ENCODE measurements around the gene PRPF8. TPM values are rescaled to one million over a fixed set of nuclear protein-coding genes. Genes with fewer than 3 reads are reported as not detected.

Gene PRPF8
- total RNA-seq, 4 donors from 2014 or later: 145 to 281 (median 182) TPM

DNA sequence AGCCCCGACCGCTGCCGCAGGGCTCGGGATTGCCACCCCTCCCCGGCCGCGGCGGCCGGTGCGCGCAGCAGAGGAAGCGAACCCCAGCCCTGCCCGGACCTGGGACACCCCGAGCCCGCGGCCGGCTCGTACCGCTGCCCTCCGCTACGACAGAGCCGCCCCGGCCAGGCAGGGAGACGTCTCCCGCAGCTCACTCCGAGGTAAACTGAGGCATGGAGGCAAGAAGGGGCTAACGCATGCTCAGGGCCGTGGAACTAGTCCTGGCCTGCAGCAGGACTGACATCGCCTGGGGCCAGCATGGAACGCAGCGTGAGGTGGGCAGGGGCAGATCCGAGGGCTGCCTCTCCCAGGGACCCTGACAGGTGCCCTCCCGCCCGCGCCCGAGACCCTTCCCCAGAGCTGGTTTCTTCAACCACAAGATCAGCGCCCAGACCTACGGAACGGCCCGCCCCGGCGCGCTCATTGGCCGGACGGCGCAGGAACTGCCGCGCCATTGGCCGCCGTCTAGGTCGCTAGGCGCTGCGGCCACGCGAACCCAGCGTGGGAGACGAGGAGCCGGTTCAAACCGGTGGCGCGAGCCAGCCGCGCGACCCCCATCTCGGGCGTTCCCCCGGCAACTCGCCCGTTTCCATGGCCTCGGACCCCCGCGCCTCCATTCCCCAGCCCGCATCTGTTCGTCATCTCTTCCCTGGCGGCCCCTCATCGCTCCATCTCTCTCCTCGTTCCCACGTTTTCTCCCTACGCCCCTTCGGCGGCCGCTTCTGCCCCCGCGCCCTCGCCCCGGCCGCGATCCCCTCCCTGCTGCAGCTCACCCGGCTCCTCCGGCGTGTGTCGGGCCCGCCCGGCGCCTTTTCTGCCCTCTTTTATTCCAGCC is 56.4 kb downstream of the PRPF8 start, which contains the start of gene SLC43A2:
SLC43A2 (minus strand) TSS at position 853 of the 874 bp plus-strand sequence. CDS start 960 bp downstream, outside the sequence.
- TF ChIP-seq, protein P1, sequence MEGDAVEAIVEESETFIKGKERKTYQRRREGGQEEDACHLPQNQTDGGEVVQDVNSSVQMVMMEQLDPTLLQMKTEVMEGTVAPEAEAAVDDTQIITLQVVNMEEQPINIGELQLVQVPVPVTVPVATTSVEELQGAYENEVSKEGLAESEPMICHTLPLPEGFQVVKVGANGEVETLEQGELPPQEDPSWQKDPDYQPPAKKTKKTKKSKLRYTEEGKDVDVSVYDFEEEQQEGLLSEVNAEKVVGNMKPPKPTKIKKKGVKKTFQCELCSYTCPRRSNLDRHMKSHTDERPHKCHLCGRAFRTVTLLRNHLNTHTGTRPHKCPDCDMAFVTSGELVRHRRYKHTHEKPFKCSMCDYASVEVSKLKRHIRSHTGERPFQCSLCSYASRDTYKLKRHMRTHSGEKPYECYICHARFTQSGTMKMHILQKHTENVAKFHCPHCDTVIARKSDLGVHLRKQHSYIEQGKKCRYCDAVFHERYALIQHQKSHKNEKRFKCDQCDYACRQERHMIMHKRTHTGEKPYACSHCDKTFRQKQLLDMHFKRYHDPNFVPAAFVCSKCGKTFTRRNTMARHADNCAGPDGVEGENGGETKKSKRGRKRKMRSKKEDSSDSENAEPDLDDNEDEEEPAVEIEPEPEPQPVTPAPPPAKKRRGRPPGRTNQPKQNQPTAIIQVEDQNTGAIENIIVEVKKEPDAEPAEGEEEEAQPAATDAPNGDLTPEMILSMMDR (IDR thresholded peaks at IDR 0.05; ENCODE audit: low read depth): no peak

DNA sequence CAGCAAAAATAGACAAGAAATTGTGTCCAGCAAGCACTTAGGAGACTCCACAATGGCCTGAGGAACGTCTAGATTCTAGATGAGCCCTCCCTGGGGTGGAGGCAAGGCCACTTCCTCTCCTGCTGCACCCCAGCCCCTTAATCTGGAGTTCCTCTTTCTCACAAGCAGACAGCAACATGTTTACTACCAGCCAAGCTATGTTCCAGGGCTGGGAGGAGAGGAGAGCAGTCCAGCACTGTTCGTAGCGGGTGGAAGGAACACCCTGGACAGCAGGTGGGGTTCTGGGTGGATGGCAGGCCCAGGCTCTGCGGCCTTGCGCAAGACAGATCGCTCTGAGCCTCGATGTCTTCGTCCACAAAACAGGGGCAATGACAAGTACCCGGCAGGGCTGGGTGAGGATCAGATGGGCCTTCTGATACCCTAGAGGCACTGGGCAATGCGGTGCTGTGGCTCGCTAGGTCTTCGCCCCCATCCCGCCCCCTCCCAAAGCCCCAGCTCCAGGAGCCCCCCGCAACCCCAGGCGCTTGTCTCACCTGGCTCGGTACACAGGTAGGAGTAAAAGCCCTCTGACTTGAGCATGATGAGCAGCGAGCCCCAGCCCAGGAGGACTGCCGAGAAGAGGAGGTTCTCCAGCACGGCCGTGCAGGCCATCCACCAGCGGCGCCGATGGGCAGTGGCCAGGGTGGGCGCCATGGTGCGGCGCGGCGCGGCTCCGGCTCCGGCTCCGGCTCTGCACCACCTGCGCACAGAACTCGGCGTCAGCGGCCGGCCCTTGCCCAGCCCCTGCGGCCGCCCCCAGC is 57.3 kb downstream of the PRPF8 start:
- TF ChIP-seq, protein P1 (IDR thresholded peaks at IDR 0.05; ENCODE audit: low read depth): no peak

DNA sequence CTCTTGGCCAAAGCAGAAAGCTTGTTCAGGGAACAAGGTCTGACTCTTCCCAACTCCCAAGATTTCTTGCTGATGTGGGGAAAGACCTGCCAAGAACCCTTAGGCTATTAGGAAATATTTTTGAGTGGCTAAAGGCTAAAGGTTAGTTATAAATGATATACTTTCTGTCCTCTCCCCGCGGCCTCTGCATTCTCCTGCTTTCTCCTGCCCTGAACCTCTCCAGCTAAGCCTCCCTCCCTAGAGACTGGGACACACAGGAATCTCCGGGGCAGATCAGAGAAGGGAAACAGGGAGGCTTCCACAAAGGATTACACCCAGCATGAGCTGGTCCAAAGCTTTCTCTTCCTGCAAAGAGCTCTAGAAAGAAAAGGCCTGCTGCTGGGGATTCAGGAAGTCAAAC is 58.3 kb downstream of the PRPF8 start:
- TF ChIP-seq, protein P1 (IDR thresholded peaks at IDR 0.05; ENCODE audit: low read depth): no peak

DNA sequence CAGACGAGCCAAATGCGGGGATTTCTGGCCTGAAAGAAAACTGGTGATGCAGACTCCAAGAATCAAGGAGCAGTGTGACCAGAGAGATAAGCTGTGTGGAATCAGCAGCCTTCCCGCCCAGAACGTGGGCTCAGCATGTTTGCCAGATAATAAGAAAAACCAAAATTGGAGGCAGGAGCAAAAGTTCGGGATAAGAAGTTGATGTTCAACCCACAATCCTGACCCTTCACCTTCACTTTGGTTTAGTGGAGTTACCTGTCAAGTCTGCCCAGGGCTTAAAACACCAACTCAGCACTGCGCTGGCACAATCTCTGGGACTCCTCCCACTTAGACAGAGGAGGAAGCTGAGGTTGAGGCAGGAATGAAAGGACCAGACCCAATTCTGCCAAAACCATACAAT is 59.1 kb downstream of the PRPF8 start:
- TF ChIP-seq, protein P1 (IDR thresholded peaks at IDR 0.05; ENCODE audit: low read depth): no peak

DNA sequence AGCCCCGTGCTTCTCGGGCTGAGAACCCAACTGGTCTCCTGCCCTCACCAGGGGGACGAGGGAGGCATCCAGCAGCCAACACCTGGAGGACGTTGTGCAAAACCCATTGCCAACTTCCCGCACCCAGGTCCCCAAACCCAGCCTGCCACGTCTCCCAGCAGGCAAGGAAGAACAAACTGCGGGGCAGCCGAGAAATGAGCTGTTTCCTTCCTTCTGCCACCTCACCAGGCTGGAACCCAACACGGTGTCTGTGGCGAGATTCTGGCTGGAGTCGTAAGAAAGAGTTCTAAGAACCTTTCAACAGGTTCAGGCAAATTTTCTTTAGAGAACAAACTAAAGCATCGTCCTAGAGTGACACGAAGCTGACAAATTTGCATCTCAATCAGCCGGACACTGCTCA is 59.6 kb downstream of the PRPF8 start:
- TF ChIP-seq, protein P1 (IDR thresholded peaks at IDR 0.05; ENCODE audit: low read depth): no peak

DNA sequence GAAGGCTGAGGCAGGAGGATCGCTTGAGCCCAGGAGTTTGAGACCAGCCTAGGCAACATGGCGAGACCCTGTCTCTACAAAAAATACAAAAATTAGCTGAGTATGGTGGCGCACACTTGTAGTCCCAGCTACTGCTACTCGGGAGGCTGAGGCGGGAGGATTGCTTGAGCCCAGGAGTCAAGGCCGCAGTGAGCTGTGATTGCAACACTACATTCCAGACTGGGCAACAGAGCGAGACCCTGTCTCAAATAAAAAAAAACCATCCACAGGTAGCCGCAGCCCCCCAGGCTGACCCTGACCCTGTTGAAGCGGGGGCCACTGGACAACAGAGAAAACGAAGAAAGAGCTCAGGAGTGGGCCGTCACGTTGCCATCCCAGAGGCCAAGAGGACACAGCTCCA is 60.0 kb downstream of the PRPF8 start:
- TF ChIP-seq, protein P1 (IDR thresholded peaks at IDR 0.05; ENCODE audit: low read depth): no peak

DNA sequence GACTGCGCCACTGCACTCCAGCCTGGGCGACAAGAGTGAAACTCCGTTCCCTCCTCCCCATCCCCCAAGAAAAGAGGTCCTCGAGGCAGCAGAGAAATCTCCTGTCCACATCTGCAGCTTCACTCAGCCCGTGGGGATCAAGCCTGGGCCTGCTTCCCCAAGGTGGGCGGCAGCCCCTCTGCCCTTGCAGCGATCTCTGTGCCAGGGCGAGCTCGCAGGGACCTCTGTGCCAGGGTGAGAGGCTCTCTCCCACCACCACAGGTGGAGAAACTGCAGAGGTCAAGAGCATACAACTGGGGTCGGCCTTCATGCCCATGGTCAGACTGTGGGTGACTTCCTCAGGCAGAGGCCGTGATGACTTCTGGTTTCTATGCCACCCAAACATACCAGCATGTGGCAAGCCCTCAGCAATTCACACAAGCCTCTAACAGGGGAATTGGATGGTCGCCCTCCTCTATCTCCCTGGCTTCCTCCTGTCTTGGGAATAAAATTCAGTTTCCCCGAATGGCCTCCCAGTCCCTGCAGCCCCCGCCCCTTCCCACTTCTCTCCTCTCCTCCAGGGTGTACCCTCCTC is 61.5 kb downstream of the PRPF8 start:
- TF ChIP-seq, protein P1 (IDR thresholded peaks at IDR 0.05; ENCODE audit: low read depth): no peak
